Activated CD4-positive, alpha-beta T cell treated with anti-CD3 and anti-CD28 coated beads, Interleukin-2, amount 50 U/mL, for 1 hour (primary cell): ENCODE measurements around the gene OMD.
"Not testable (repeated sequence)": the region's sequence is repeated elsewhere in the genome, so short reads cannot be mapped to it uniquely, and the experiment has no call there.

Source experiments
- DNase-seq: peaks from one replicate; pipeline ENCODE4 v3.0.0-alpha.2; 2020

OMD gene

GRCh38 chr9:92424340-92424739 is at the start of gene OMD:
Gene OMD, minus strand, starts transcription at chr9:92424471. Its CDS starts 6,913 bp downstream, at chr9:92417558.
- DNase-seq = no peak

GRCh38 chr9:92468206-92468605 is 43.9 kb upstream of the OMD start:
- DNase-seq = no peak

- DNase-seq = no peak
Measured at GRCh38 chr9:92467511-92467910, 43.2 kb upstream of the OMD start.

- DNase-seq = no peak
Measured at GRCh38 chr9:92467041-92467440, 42.8 kb upstream of the OMD start.

GRCh38 chr9:92463984-92464383 is 39.7 kb upstream of the OMD start:
- DNase-seq = no peak

GRCh38 chr9:92463387-92463786 is 39.1 kb upstream of the OMD start:
- no peak for DNase-seq

- no peak for DNase-seq
Measured at GRCh38 chr9:92457576-92457975, 33.3 kb upstream of the OMD start.

GRCh38 chr9:92455217-92455616 is 30.9 kb upstream of the OMD start:
- DNase-seq = no peak

GRCh38 chr9:92446536-92446935 is 22.3 kb upstream of the OMD start:
- DNase-seq = no peak

- DNase-seq = no peak
Measured at GRCh38 chr9:92444841-92445240, 20.6 kb upstream of the OMD start.

GRCh38 chr9:92440751-92441046 is 16.4 kb upstream of the OMD start:
- no peak for DNase-seq

- DNase-seq = no peak
Measured at GRCh38 chr9:92439921-92440750, 15.9 kb upstream of the OMD start.

- DNase-seq = no peak
Measured at GRCh38 chr9:92438900-92439526, 14.7 kb upstream of the OMD start.

- DNase-seq = no peak
Measured at GRCh38 chr9:92435263-92435662, 11.0 kb upstream of the OMD start.

- DNase-seq = no peak
Measured at GRCh38 chr9:92432972-92433548, 8.8 kb upstream of the OMD start.

- DNase-seq = no peak
Measured at GRCh38 chr9:92432350-92432749, 8.1 kb upstream of the OMD start.

- no peak for DNase-seq
Measured at GRCh38 chr9:92429836-92430235, 5.6 kb upstream of the OMD start.

- DNase-seq = no peak
Measured at GRCh38 chr9:92426501-92427145, 2.4 kb upstream of the OMD start.

GRCh38 chr9:92425474-92425873 is 1.2 kb upstream of the OMD start:
- DNase-seq = no peak

- no peak for DNase-seq
Measured at GRCh38 chr9:92423612-92424011, 659 bp downstream of the OMD start.

GRCh38 chr9:92422611-92423338 is 1.5 kb downstream of the OMD start:
- DNase-seq = no peak

- no peak for DNase-seq
Measured at GRCh38 chr9:92414566-92414965, 9.7 kb downstream of the OMD start.

GRCh38 chr9:92411157-92411556 is 13.1 kb downstream of the OMD start:
- not testable (repeated sequence) for DNase-seq
